HG02623 (cell line): ENCODE data around the gene RAB31.

ENCODE experiments used
- ATAC-seq: cut with Tn5 transposase; IDR thresholded peaks from one replicate; pipeline ENCODE4 v1.9.1; 2021; ENCODE audit warnings: moderate library complexity; ENCODE audit not compliant: unreplicated experiment

The RAB31 gene

GRCh38 chr18:9690418-9691188 lies 17.5 kb upstream of the RAB31 start:
- ATAC-seq, result no peak

- no peak for ATAC-seq
Observed at GRCh38 chr18:9691235-9691634, 16.9 kb upstream of the RAB31 start.

- ATAC-seq, result no peak
Observed at GRCh38 chr18:9694174-9694573, 13.9 kb upstream of the RAB31 start.

DNA sequence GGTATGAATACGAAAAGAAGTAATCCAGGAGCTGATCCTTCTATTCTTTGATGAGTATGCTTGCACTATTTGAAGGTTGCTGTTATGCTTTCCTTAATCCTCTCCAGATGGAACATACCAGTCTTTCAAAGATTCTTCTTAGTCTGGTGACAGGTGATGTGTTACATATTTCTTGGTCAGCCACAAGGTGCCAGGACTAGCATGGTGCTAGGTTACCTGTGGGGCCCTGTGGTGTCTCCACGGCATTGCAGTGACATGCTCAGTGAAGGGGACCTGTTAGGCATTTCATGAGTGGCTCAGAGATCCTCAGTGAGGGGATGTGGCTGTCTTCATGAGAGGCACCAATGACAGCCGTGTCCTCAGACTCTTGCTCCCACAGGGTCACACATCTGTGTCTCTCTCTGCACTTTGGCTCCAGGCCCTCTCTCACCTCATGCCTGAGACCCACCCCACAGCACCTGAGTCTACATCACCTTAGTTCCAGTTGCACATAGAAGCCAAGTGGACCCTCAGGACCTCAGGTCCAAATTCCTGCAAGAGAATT lies 13.1 kb upstream of the RAB31 start:
- ATAC-seq, result no peak

GRCh38 chr18:9695605-9696004 lies 12.5 kb upstream of the RAB31 start:
- ATAC-seq, result no peak

- no peak for ATAC-seq
Observed at GRCh38 chr18:9696112-9696511, 12.0 kb upstream of the RAB31 start.

- no peak for ATAC-seq
Observed at GRCh38 chr18:9696701-9697100, 11.4 kb upstream of the RAB31 start.

DNA sequence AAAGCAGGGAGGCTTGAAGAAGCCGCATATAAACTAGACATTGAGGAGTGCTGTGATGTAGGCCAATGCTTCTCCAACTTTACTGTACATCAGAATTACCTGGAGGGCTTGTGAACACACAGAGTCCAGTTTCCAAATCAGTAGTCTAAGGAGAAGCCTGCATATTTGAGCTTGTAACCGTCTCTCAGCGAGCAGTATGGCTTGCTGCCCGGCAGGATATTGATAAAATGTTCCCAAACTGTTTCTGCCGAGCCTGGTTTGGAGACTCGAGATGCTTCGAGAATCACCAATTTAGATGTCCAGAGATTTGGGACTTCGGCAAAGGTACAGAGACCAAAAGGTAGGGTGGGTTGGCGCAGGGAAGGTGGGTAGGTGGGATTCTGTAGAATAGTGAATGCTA lies 11.0 kb upstream of the RAB31 start:
- no peak for ATAC-seq

DNA sequence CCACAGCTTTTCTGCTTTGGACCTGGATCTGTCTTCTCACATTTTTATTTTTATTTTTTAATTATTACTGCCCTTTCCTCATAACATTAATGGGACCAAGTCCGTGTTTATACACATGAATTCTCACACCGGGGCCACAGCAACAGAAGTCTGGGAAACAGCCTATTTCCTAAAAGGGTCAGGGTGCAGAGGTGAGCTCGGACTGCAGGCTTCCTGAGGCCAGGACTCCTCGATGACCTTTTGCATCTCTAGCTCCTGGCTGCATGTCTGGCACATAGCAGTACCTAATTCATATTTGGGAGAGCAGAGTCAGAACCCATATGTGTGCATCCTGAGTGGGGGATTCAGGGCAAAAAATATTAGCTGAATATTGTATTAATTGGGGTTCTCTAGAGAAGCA lies 9.6 kb upstream of the RAB31 start:
- ATAC-seq, result no peak

DNA sequence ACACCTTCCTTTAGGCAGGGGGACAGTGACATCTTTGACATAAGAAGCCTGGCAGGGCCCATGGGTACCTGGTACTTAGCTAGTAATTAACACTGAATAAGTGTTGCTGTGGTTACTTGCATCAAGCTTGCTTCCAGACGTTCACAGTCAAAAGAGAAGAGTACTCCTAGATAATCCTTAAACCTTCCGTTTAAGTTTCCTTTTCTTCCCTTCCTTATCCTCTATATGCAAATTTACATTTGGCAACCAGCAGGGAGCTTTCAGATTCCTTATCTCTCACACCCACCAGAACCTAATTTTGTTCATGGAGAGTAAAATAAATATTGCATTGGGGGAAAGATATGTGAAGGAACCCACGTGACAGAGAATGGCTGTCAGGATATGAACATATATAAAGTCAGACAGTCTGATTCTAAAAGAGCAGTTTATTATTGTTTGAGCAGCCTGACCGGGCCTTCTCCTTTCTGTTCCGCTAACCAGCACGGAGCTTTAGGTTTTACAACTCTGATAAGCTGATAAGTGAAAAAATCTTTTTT lies 7.8 kb upstream of the RAB31 start:
- no peak for ATAC-seq

DNA sequence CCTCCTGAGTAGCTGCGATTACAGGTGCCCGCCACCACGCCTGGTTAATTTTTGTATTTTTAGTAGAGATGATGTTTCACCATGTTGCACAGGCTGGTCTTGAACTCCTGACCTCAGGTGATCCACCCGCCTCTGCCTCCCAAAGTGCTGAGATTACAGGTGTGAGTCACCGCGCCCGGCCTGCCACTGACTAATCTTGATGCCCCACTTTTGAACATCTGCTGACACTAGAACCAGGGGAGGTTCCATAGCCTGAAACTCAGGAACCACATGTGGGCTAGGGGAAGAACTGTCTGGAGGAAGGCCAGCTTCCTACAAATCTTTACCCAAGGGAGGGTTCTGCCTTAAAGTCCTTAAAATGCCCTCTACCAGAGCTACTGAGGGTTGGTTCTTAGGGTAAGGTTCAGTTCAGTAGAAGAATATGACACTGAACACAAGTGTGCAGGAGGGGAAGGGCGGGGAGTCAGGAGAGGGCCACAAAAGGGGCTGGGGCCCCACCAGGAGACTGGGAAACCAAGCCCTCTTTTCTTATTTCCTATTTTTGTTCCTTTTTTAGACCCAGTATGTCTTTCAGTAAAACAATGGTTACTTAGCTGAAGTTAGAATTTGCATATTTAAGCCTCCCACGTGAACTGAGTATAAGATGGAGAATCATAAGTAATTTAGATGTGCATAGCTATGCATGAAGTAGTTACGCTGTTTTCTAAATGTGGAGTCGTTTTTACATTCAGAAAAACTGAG lies 6.3 kb upstream of the RAB31 start:
- ATAC-seq, result no peak

GRCh38 chr18:9704233-9705118 lies 3.6 kb upstream of the RAB31 start:
- no peak for ATAC-seq

- ATAC-seq, result no peak
Observed at GRCh38 chr18:9705183-9705829, 2.8 kb upstream of the RAB31 start.

DNA sequence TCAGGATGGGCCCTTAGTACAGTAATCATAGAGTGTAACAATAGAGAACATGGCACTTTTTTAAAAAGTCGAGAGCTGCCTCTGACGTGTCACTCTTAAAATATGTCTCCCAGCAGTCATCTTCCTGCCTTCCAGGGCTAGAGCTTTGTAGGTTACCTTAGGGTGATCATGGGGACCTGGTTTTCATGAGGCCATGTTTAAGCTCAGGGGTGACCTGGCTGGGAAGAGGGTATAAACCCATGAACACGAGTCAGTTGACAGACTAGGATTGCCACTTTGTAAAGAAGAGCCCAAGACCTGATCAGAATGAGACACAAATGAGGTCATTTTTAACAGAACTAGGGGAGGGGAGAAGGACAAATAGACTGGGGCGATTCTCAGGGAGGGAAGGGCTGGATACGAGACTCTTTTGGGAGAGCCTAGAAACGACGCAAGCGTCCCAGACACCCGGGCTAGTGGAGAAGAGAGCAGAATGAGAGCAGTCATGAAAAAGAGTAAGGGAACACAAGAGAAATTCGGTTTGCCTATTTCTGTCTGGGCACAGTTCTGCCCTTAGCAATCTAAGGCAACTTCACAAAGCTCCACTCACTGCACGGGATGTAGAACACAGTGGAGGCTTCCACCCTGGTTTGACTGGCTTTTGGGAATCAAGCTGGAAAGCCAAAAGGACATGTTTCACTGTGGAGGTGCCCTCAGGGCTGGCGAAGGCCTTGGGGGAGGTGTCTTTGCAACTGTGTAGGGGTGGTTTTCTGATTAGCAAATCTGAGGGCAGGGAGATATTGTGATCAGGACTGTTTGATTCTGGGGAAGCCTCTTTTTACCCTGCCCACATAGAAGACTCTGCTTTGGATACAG lies 1.8 kb upstream of the RAB31 start:
- no peak for ATAC-seq

GRCh38 chr18:9707381-9708056 lies 582 bp upstream of the RAB31 start:
- peak; percentile 2 for ATAC-seq

DNA sequence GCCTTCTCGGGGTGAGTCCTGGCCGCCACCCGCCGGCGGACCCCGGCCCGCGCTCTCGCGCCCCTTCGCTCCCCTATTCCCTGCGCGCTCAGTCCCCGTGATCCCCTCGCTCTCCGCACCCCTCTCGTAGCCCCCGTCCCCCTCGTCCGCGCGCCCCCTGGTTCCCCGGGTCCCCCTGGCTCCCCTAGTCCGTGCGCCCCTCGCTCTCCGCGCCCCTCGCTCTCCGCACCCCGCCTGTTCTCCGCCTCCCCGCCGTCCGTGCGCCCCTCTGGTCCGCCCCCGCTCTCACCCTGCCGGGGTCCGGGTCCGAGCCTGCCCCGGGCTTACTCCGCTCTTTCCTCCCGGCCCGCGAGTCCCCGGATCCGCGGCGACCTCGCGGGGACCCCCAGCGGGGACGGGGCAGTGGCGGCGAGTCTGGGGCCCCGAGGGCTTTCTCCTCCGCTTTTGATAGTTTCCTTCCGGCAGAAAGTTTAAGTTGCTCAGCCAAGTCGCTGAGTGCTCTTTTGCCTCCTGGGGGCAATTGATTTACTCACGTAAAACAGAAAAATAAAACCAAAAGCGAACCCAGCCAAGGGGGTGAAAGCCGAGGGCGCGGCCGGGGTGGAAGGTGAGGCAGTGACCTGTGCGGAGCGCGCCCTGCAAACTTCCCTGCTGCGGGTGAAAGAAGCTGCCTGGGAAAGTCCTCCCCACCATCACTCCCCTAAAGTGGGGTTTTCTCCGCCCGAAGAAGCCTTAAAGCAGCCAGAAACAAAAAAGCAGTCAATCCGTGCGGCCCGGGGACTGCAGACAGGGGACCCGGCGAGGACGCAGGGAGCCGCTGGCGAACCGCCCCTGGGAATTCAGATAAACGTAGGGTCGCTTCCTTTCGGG lies 568 bp downstream of the RAB31 start:
- ATAC-seq, result peak; percentile 2

- no peak for ATAC-seq
Observed at GRCh38 chr18:9709304-9709877, 1.3 kb downstream of the RAB31 start.

DNA sequence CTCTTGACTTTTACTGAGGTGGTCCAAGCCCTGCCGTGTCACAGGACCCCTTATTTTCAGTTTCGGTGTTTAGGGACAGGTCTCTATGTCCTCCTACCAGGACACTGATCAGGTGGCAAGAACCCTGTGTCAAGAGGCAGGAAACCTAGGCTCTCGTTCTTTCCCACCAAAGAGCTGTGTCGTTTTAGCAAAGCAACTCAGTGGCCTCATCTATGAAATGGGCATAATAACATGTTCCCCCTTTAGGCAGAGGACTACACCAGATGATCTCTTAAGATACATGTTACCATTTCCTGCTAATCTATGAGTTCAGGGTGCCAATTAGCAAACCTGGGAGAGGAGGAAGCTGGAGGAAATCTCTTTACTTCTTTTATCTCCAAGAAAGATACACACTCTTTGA lies 1.9 kb downstream of the RAB31 start:
- ATAC-seq, result no peak
